Panc1 (cell line): ENCODE results near the gene NTM. TPM values are rescaled to one million over a fixed set of nuclear protein-coding genes. Genes with fewer than 3 reads are reported as not detected.

Source experiments
- ATAC-seq: fragments of 200-7000 bp; cut with Tn5 transposase; 2 replicates; pipeline ENCODE4 v1.9.1; 2020; ENCODE audit warnings: mild to moderate bottlenecking, moderate library complexity
- BruUV-seq: library from RNA; stranded (reverse); fragments of 400-500 nt; replicated peaks from 2 replicates; lab custom pipeline; 2021; lab: Mats Ljungman, UMichigan
- CTCF ChIA-PET: fragments of 300-600 bp; sonication (Branson Sonifier 250); formaldehyde crosslinking; loops from one replicate; lab custom pipeline; 2022; ENCODE audit warnings: antibody characterized with exemption; lab: Charles Lee
- POLR2A ChIA-PET: fragments of 300-600 bp; sonication (Branson Sonifier 250); formaldehyde crosslinking; loops from one replicate; lab custom pipeline; 2022; ENCODE audit warnings: antibody characterized with exemption; lab: Charles Lee
- DNase-seq: peaks from one replicate; pipeline ENCODE4 v3.0.0-alpha.2; 2010; ENCODE audit warnings: low read depth, low spot score
- H3K27ac ChIP-seq: 2 replicates; pipeline ENCODE4 v1.5.1; 2011; ENCODE audit warnings: mild to moderate bottlenecking, low read length, inconsistent platforms
- H3K27me3 ChIP-seq: fragments of 200-500 bp; sonication (Bioruptor generic); 2 replicates; pipeline ENCODE4 v1.6.0; 2014; ENCODE audit warnings: low read length, inconsistent platforms; ENCODE audit not compliant: control insufficient read depth, insufficient read depth
- H3K36me3 ChIP-seq: fragments of 200-500 bp; sonication (Bioruptor generic); 2 replicates; pipeline ENCODE4 v1.5.1; 2014; ENCODE audit warnings: inconsistent platforms, mild to moderate bottlenecking, low read length, moderate library complexity; ENCODE audit not compliant: control insufficient read depth, insufficient read depth
- H3K4me1 ChIP-seq: 2 replicates; pipeline ENCODE4 v1.5.1; 2011; ENCODE audit warnings: inconsistent platforms, mild to moderate bottlenecking, low read length, moderate library complexity; ENCODE audit not compliant: control insufficient read depth, insufficient read depth
- H3K4me3 ChIP-seq, 2 experiments: 2 replicates each; pipeline ENCODE4 v1.5.1; 2011 to 2012; ENCODE audit warnings: low read depth in 2 of 2, low read length in 2 of 2, mild to moderate bottlenecking in 2 of 2, inconsistent platforms in 1 of 2, moderate library complexity in 1 of 2
- H3K9me3 ChIP-seq: fragments of 200-500 bp; sonication (Bioruptor generic); 2 replicates; pipeline ENCODE4 v1.5.1; 2014; ENCODE audit warnings: low read depth, mild to moderate bottlenecking, inconsistent platforms, low read length, moderate library complexity; ENCODE audit not compliant: control insufficient read depth, insufficient read depth
- POLR2AphosphoS5 ChIP-seq: IDR thresholded peaks from 2 replicates; pipeline ENCODE4 v1.6.1; 2012; ENCODE audit warnings: mild to moderate bottlenecking, low read depth, low read length, moderate library complexity
- SIN3A ChIP-seq: IDR thresholded peaks from 2 replicates; pipeline ENCODE4 v1.6.1; 2012; ENCODE audit warnings: low read depth, mild to moderate bottlenecking, low read length, moderate library complexity, borderline replicate concordance; ENCODE audit not compliant: insufficient read depth
- TCF7L2 ChIP-seq: IDR thresholded peaks from 2 replicates; pipeline ENCODE4 v1.6.1; 2011; ENCODE audit warnings: mild to moderate bottlenecking, low read depth, low read length, inconsistent platforms
- in situ Hi-C: cut with HindIII; loops from 2 replicates; pipeline ENCODE4 v1.10.0; 2016; ENCODE audit warnings: low sequenced_read_pairs, low pct_unique_long_range_greater_than_20kb
- intact Hi-C: fragments of 100-400 bp; cut with micrococcal nuclease; formaldehyde crosslinking; loops from one replicate; pipeline ENCODE4 v1.10.0; 2022; ENCODE audit not compliant: unreplicated experiment
- total RNA-seq: library from RNA; stranded (reverse); gene quantifications from one replicate; pipeline ENCODE4 v1.2.1, GENCODE V29; 2021; ENCODE audit not compliant: unreplicated experiment
- TF ChIP-seq, protein P1 (sequence below), 2 experiments: IDR thresholded peaks; 2 replicates each; pipeline ENCODE4 v1.6.1; 2011 to 2012; ENCODE audit warnings: low read depth in 2 of 2, control low read depth in 1 of 2, low read length in 1 of 2, mild to moderate bottlenecking in 1 of 2, moderate library complexity in 1 of 2; ENCODE audit not compliant: insufficient read depth in 1 of 2
- TF ChIP-seq, protein P2 (sequence below): fragments of 450-650 bp; IDR thresholded peaks from 2 replicates; pipeline ENCODE4 v1.5.1; 2017; ENCODE audit warnings: mild to moderate bottlenecking

Gene NTM
- total RNA-seq, 1 experiment from 2014 or later: 0.10 TPM

DNA sequence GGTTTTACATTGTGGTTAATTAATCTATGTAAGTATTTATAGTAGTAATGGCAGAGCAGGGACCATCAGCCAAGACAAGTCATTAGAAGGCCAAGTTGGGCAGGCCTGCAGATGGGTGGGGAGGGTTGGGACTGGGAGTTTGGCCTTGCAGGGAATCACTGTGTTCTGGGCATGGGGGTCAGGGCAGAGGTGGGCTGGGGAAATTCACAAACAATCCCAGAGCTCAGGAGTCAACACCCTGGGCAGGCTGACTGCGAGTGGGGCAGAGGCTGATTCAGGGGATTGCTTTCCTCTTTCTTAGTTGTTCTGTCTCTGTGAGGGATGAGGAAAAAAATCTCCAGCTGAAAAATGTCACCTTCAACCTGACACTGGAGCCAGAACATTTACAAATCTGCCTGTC, 322.5 kb downstream of the NTM start:
- in situ Hi-C loops: no loop called here
- POLR2A ChIA-PET: no interaction called here
- H3K9me3 ChIP-seq: no peaks in the 10 kb centered on the region
- no peak for DNase-seq
- H3K36me3 ChIP-seq: no peaks in the 10 kb centered on the region
- no TSS peak for BruUV-seq
- no peaks in the 10 kb centered on the region for H3K4me1 ChIP-seq
- peaks cover 7% of the 10 kb centered on the region; the same call in 1 of the 2 replicates for H3K27me3 ChIP-seq
- intact Hi-C loops: loop anchor here (5.0 to 10.0 kb wide), 2 partner anchors 332 to 1369 kb away; no protein-coding TSS in a partner anchor
- H3K4me3 ChIP-seq: no peak overlapping the region
- no peak overlapping the region for H3K27ac ChIP-seq
- no peak for TF ChIP-seq SIN3A
- TF ChIP-seq TCF7L2: no peak
- TF ChIP-seq, protein P1, sequence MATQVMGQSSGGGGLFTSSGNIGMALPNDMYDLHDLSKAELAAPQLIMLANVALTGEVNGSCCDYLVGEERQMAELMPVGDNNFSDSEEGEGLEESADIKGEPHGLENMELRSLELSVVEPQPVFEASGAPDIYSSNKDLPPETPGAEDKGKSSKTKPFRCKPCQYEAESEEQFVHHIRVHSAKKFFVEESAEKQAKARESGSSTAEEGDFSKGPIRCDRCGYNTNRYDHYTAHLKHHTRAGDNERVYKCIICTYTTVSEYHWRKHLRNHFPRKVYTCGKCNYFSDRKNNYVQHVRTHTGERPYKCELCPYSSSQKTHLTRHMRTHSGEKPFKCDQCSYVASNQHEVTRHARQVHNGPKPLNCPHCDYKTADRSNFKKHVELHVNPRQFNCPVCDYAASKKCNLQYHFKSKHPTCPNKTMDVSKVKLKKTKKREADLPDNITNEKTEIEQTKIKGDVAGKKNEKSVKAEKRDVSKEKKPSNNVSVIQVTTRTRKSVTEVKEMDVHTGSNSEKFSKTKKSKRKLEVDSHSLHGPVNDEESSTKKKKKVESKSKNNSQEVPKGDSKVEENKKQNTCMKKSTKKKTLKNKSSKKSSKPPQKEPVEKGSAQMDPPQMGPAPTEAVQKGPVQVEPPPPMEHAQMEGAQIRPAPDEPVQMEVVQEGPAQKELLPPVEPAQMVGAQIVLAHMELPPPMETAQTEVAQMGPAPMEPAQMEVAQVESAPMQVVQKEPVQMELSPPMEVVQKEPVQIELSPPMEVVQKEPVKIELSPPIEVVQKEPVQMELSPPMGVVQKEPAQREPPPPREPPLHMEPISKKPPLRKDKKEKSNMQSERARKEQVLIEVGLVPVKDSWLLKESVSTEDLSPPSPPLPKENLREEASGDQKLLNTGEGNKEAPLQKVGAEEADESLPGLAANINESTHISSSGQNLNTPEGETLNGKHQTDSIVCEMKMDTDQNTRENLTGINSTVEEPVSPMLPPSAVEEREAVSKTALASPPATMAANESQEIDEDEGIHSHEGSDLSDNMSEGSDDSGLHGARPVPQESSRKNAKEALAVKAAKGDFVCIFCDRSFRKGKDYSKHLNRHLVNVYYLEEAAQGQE (IDR thresholded peaks at IDR 0.05; ENCODE audit: insufficient read depth in 1 of 2, low read depth in 2 of 2, low read length in 1 of 2): no peak
- TF ChIP-seq, protein P2, sequence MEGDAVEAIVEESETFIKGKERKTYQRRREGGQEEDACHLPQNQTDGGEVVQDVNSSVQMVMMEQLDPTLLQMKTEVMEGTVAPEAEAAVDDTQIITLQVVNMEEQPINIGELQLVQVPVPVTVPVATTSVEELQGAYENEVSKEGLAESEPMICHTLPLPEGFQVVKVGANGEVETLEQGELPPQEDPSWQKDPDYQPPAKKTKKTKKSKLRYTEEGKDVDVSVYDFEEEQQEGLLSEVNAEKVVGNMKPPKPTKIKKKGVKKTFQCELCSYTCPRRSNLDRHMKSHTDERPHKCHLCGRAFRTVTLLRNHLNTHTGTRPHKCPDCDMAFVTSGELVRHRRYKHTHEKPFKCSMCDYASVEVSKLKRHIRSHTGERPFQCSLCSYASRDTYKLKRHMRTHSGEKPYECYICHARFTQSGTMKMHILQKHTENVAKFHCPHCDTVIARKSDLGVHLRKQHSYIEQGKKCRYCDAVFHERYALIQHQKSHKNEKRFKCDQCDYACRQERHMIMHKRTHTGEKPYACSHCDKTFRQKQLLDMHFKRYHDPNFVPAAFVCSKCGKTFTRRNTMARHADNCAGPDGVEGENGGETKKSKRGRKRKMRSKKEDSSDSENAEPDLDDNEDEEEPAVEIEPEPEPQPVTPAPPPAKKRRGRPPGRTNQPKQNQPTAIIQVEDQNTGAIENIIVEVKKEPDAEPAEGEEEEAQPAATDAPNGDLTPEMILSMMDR: no peak
- no peak for TF ChIP-seq POLR2AphosphoS5
- ATAC-seq: no peak
- CTCF ChIA-PET: no interaction called here

DNA sequence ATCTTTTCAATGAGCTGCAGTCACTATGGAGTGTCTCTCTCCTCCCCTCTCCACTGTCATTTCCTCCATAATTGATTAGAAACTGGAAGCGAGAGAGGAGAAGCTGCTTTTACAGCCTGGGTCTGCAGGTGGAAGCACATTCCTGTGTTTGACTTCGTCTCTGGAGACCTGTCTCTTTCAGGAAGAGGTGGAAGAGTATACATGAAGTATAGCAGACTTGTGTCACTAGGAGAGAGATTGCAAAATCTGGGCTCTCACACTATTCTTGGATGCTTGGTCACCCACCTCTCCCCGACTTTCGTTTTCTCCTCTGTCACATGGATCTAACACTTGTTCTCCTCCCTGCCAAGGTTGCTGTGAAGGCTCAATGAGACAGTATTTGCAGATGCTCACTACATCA, 323.3 kb downstream of the NTM start:
- H3K36me3 ChIP-seq: no peaks in the 10 kb centered on the region
- no peak for ATAC-seq
- no peaks in the 10 kb centered on the region for H3K9me3 ChIP-seq
- DNase-seq: no peak
- TF ChIP-seq POLR2AphosphoS5: no peak
- TF ChIP-seq, protein P2: no peak
- no peak for TF ChIP-seq SIN3A
- TF ChIP-seq, protein P1 (IDR thresholded peaks at IDR 0.05; ENCODE audit: insufficient read depth in 1 of 2, low read depth in 2 of 2, low read length in 1 of 2): no peak
- no peak for TF ChIP-seq TCF7L2
- in situ Hi-C loops: no loop called here
- intact Hi-C loops: loop anchor here (5.0 to 10.0 kb wide), 2 partner anchors 331 to 1369 kb away; no protein-coding TSS in a partner anchor
- H3K27ac ChIP-seq: no peak overlapping the region
- no peak overlapping the region for H3K4me3 ChIP-seq
- no peaks in the 10 kb centered on the region for H3K4me1 ChIP-seq
- BruUV-seq: no TSS peak
- CTCF ChIA-PET: no interaction called here
- POLR2A ChIA-PET: no interaction called here
- peaks cover 7% of the 10 kb centered on the region; the same call in 1 of the 2 replicates for H3K27me3 ChIP-seq
